NCI-H748 (cell line): Measurements from ENCODE around the gene ADRM1.

ENCODE experiments used
- DNase-seq: peaks from one replicate; lab custom pipeline; 2025; ENCODE audit not compliant: unreplicated experiment; lab: John Stamatoyannopoulos, UW

The ADRM1 gene

GRCh38 chr20:62277253-62277652 is 25.5 kb upstream of the ADRM1 start:
- no peak for DNase-seq

- DNase-seq: no peak
These were observed 22.5 kb upstream of the ADRM1 start for GRCh38 chr20:62280303-62280702.

- DNase-seq: no peak
These were observed 21.4 kb upstream of the ADRM1 start for GRCh38 chr20:62281161-62281933.

DNA sequence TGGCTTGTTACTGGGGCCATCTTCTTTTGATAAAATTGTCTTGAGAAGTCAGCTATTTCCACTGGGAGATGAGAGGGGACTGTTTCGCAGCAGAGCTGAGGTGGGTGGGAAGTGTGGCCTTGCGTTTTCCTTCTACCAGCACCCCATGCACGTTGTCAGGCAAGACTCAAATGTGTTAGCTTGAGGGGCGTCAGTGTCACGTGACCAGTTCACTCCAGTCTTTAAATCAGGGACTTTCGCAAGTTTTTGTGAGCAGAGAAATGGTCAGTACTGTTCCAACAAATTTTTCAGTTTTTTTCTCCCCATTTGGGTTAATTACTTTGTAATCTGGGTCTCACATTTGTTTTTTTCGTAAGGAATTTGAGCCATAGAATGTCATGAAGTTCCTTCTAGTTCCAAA is 20.7 kb upstream of the ADRM1 start:
- DNase-seq: no peak

- no peak for DNase-seq
These were observed 19.8 kb upstream of the ADRM1 start for GRCh38 chr20:62282877-62283503.

DNA sequence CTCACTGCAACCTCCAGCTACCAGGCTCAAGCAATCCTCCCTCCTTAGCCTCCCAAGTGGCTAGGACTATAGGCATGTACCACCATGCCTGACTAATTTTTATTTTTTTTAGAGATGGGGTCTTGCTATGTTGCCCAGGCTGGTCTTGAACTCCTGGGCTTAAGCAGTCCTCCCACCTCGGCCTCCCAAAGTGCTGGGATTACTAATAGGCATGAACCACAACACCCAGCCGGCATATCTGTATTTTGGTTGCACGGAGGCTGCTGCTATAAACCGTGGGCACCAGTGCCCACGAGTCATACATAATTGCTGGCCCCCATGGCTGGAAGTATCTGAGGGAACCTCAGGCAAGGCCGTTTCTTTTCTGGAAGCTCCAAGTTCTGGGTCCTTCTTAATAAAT is 18.3 kb upstream of the ADRM1 start:
- no peak for DNase-seq

GRCh38 chr20:62285151-62285550 is 17.6 kb upstream of the ADRM1 start:
- DNase-seq: no peak

DNA sequence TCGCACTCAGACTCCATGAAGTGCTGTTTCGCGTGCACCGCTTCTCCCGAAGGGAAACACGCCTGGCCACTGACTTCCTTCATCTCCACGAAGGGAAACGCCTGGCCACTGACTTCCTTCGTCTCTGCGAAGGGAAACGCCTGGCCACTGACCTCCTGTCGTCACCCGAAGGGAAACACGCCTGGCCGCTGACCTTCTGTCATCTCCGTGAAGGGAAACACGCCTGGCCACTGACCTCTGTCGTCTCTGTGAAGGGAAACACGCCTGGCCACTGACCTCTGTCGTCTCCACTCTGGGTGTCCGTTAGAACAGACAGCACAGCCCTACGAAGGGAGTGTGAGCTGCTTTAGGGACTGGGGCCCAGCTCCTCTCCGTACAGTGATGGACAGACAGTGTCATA is 17.1 kb upstream of the ADRM1 start:
- DNase-seq: no peak

DNA sequence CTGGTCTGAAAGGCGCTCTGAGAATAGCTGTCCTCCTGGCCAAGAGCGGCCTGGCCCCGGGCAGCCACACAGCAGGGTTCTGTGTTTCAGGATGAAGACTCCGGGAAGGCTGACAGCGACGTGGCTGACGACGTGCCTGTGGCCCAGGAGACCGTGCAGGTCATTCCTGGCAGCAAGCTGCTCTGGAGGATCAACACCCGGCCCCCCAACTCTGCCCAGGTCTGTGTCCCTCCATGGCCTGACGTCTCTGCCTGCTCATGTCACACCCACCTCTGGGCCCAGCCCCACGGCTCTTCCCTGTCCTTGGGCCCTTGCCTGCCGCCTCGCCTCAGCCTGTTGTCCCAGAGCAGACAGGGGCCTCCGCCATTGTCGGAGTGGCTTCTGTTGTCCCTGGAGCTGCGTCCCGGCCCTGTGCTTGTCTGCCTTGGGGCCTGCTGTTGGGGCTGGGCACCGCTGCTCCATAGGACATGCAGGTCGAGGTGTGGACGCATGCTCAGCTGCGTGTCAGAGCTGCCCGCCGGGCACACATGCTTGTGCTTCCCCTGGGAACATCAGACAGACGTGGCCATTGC is 16.2 kb upstream of the ADRM1 start:
- DNase-seq: no peak

DNA sequence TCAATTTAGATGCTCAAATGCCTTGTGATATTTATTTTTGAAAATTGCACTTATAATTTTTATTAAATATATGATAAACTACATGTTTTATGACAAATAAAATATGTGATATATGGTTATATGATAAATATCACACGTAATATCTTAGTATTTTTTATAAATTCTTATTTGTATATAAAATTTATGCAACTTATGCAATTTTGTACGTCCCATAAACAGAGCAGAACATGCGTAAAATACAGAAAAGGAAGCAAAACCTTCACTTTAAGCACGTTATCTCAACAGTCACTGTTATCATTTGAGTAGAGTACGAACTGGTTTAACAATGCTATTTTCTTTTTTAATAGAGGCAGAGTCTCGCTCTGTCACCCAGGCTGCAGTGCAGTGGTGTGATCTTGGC is 15.7 kb upstream of the ADRM1 start:
- DNase-seq: no peak

- DNase-seq: no peak
These were observed 14.8 kb upstream of the ADRM1 start for GRCh38 chr20:62287759-62288534.

- no peak for DNase-seq
These were observed 14.2 kb upstream of the ADRM1 start for GRCh38 chr20:62288535-62289105.

DNA sequence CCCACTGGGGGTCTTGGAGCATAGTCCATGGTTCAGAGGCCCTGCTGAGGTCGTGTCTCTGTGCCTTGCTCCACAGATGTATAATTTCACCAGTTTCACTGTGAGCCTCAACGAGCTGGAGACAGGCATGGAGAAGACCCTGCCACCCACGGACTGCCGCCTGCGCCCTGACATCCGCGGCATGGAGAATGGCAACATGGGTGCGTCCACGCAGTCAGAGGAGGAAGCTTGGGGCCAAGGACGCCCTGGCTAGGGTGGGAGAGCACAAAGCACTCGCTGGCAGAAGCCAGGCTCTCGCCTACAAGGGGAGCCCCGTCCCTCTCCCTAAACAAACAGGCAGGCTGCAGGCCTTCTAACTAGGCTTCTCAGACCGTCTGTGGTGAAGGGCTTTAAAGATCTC is 13.7 kb upstream of the ADRM1 start:
- no peak for DNase-seq

GRCh38 chr20:62289898-62290297 is 12.9 kb upstream of the ADRM1 start:
- no peak for DNase-seq

- DNase-seq: no peak
These were observed 11.3 kb upstream of the ADRM1 start for GRCh38 chr20:62291251-62292066.

DNA sequence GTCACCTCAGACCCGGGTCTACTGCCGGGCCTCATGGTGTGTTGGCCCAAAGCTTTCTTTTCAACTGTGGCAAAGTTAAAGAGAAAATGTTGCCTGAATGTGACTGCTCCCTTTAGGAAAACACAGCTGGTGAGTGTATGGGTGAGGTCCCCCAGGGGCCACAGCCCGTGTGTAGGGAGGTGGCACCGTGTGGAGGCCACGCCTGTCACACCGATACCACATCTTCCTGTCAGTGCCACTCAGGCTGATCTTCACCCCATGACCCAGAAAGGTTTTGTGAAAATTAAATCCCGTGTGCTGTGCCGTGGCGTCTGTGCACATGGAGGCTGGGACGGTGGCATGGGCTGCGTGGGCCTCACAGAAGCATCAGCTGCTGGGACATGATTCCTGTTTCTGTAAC is 10.7 kb upstream of the ADRM1 start:
- DNase-seq: no peak

DNA sequence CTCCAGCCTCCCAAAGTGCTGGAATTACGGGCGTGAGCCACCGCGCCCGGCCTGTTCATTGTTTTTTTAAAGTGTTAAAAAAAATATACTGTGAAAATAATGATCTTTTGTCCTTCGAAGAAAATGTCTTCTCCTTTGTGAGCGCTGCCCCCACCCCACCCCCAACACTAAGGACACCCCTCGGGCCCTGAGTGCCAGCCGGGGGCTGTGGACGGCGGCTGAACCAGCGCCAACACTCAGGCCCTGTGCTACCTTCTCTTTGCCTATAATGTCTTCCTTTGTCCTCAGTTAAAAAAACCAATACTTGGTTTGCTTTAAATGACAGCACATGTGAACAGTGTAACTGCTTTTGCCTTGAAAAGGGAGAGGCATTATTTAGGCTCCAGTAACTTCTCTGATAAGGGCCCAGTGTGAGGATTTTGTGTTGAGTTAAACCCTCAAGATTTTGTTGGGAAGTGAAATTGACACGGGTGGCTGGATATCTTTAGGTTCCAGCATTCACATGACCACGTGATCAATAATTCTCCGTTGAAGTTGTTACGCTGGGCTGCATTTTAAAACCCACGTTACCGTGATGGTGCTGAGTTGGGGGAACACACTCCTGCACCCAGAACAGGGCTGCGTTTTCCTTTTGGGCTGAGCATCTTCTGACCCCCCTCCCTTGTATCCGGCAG is 9.5 kb upstream of the ADRM1 start:
- no peak for DNase-seq

DNA sequence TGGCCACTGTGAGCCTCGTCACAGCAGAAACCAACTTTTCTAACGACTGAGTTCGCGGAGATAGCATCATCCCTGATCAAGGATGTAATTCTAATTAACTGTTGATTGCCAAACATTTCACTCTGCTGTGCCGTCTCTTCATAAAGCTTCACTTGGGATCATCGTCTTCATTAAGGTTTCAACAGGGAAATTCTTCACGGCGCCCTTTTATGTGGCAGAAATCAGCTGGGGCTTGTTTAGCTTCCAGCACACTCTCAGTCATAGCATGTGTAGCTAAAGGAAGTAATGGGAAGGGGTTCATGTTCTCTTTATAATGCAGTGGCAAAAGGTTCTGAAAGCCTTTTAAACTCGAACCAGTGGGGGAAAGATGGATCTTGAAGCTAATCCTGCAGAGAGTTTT is 8.9 kb upstream of the ADRM1 start:
- no peak for DNase-seq

DNA sequence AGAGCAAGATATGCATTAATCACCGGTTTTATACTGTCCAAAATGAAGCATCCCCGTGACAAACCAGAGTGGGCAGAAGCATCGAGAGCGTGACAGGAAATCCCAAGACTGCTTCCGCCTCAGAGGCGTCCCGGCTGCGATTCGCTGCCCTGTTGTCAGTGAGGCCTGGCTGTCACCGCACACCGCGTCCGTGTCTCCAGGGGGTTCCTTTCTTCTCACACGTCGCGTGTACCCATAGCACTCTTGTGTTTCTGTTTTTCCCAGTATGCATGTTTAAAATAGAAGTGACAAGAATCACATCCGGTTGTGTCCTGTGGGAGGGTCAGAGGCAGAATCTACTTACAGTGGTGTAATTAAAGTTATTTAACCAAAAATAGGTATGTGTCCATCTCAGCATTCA is 8.3 kb upstream of the ADRM1 start:
- no peak for DNase-seq
